ENCODE results near the gene SH3RF3. TPM values are rescaled to one million over a fixed set of nuclear protein-coding genes. Genes with fewer than 3 reads are reported as not detected.

SH3RF3 gene
- polyA plus RNA-seq, 1 donor (not counting 4 experiments of a cell fraction or from before 2014, with no cell fraction given): 0.08 TPM

GRCh38 chr2:109393662-109393972, 264.6 kb downstream of the SH3RF3 start:
- no peaks in the 10 kb centered on the region for H3K9me1 ChIP-seq (ENCODE audit: control insufficient read depth, extremely low read depth, insufficient read depth, low read length)
- H3K36me3 ChIP-seq (ENCODE audit: control insufficient read depth in 2 of 2, extremely low read depth in 1 of 2, insufficient read depth in 2 of 2, low read length in 2 of 2): no peaks in the 10 kb centered on the region
- no peak overlapping the region for H3K9ac ChIP-seq (ENCODE audit: control insufficient read depth, extremely low read depth, insufficient read depth, low read length)
- dilution Hi-C loops (cut with MboI; ENCODE audit: extremely low pct_ligation_motif_present, low sequenced_read_pairs): no loop called here
- H4K20me1 ChIP-seq (ENCODE audit: control insufficient read depth, extremely low read depth, insufficient read depth, low read length): peaks cover 3% of the 10 kb centered on the region
- peaks cover 29% of the 10 kb centered on the region for H3K27me3 ChIP-seq (ENCODE audit: control insufficient read depth, extremely low read depth, insufficient read depth, low read length)
- no peak overlapping the region for H3K4me2 ChIP-seq (ENCODE audit: control insufficient read depth, extremely low read depth, insufficient read depth, low read depth, low read length)
- TF ChIP-seq, protein P1, sequence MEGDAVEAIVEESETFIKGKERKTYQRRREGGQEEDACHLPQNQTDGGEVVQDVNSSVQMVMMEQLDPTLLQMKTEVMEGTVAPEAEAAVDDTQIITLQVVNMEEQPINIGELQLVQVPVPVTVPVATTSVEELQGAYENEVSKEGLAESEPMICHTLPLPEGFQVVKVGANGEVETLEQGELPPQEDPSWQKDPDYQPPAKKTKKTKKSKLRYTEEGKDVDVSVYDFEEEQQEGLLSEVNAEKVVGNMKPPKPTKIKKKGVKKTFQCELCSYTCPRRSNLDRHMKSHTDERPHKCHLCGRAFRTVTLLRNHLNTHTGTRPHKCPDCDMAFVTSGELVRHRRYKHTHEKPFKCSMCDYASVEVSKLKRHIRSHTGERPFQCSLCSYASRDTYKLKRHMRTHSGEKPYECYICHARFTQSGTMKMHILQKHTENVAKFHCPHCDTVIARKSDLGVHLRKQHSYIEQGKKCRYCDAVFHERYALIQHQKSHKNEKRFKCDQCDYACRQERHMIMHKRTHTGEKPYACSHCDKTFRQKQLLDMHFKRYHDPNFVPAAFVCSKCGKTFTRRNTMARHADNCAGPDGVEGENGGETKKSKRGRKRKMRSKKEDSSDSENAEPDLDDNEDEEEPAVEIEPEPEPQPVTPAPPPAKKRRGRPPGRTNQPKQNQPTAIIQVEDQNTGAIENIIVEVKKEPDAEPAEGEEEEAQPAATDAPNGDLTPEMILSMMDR (optimal IDR thresholded peaks at IDR 0.05 in 1 of 3, IDR thresholded peaks at IDR 0.05 in 1 of 3, conservative IDR thresholded peaks at IDR 0.05 in 1 of 3; ENCODE audit: extremely low read depth in 1 of 3, insufficient read depth in 2 of 3, low read length in 3 of 3): no peak
- no peak for TF ChIP-seq EZH2 (IDR thresholded peaks at IDR 0.05; ENCODE audit: low read length)
- H3K9me3 ChIP-seq (ENCODE audit: control insufficient read depth, low read depth, low read length): no peaks in the 10 kb centered on the region
- no peak overlapping the region for H3K4me3 ChIP-seq (ENCODE audit: control insufficient read depth in 2 of 3, extremely low read depth in 1 of 3, insufficient read depth in 2 of 3, low read depth in 1 of 3, low read length in 3 of 3)
- H3K79me2 ChIP-seq (ENCODE audit: control insufficient read depth, insufficient read depth, low read length): no peaks in the 10 kb centered on the region
- no peak overlapping the region for H3K27ac ChIP-seq (ENCODE audit: control insufficient read depth, insufficient read depth, low read length)
- FAIRE-seq: no peak
- H3K4me1 ChIP-seq (ENCODE audit: control insufficient read depth, extremely low read depth, insufficient read depth, low read length): no peaks in the 10 kb centered on the region
- no peak for DNase-seq (ENCODE audit: low read depth, low spot score)
- no peak overlapping the region for H2AFZ ChIP-seq (ENCODE audit: control insufficient read depth, low read length)

- Histone ChIP-seq H3K4me1 (ENCODE audit: control insufficient read depth, extremely low read depth, insufficient read depth, low read length) (no peaks in the 10 kb centered on the region), H3K27me3 (ENCODE audit: control insufficient read depth, extremely low read depth, insufficient read depth, low read length) (peaks cover 23% of the 10 kb centered on the region), H4K20me1 (ENCODE audit: control insufficient read depth, extremely low read depth, insufficient read depth, low read length) (peaks cover 3% of the 10 kb centered on the region), H3K27ac (ENCODE audit: control insufficient read depth, insufficient read depth, low read length) (no peak overlapping the region), H3K9ac (ENCODE audit: control insufficient read depth, extremely low read depth, insufficient read depth, low read length) (no peak overlapping the region), H2AFZ (ENCODE audit: control insufficient read depth, low read length) (no peak overlapping the region), H3K4me3 (ENCODE audit: control insufficient read depth in 2 of 3, extremely low read depth in 1 of 3, insufficient read depth in 2 of 3, low read depth in 1 of 3, low read length in 3 of 3) (no peak overlapping the region), H3K79me2 (ENCODE audit: control insufficient read depth, insufficient read depth, low read length) (no peaks in the 10 kb centered on the region), H3K4me2 (ENCODE audit: control insufficient read depth, extremely low read depth, insufficient read depth, low read depth, low read length) (no peak overlapping the region), H3K9me1 (ENCODE audit: control insufficient read depth, extremely low read depth, insufficient read depth, low read length) (no peaks in the 10 kb centered on the region), H3K9me3 (ENCODE audit: control insufficient read depth, low read depth, low read length) (no peaks in the 10 kb centered on the region), H3K36me3 (ENCODE audit: control insufficient read depth in 2 of 2, extremely low read depth in 1 of 2, insufficient read depth in 2 of 2, low read length in 2 of 2) (no peaks in the 10 kb centered on the region)
- TF ChIP-seq, protein P1 (optimal IDR thresholded peaks at IDR 0.05 in 1 of 3, IDR thresholded peaks at IDR 0.05 in 1 of 3, conservative IDR thresholded peaks at IDR 0.05 in 1 of 3; ENCODE audit: extremely low read depth in 1 of 3, insufficient read depth in 2 of 3, low read length in 3 of 3): no peak
- no peak for TF ChIP-seq EZH2 (IDR thresholded peaks at IDR 0.05; ENCODE audit: low read length)
- DNase-seq (ENCODE audit: low read depth, low spot score) (no peak), FAIRE-seq (no peak)
- dilution Hi-C loops (cut with MboI; ENCODE audit: extremely low pct_ligation_motif_present, low sequenced_read_pairs): no loop called here
These were observed 266.6 kb downstream of the SH3RF3 start for GRCh38 chr2:109395494-109396201.

Data from keratinocyte (primary cell).